Neural cell (in vitro differentiated cells): ENCODE measurements around the gene HOXA5. TPM values are rescaled to one million over a fixed set of nuclear protein-coding genes. Genes with fewer than 3 reads are reported as not detected.
A peak's percentile ranks its signal among the peaks of the same experiment; 100 is the strongest.

Experiments used
- H2AFZ ChIP-seq: fragments of 200-600, 300-800 bp; sonication (generic), shearing (Covaris generic); 2 replicates; pipeline ENCODE4 v1.6.0; 2014; ENCODE audit warnings: low read depth, mild to moderate bottlenecking, antibody characterized with exemption, low read length, moderate library complexity
- H3F3A ChIP-seq: fragments of 200-600 bp; shearing (Covaris generic); 2 replicates; pipeline ENCODE4 v1.6.1; 2016; ENCODE audit warnings: mild to moderate bottlenecking, moderate library complexity, mixed read lengths, antibody characterized with exemption, low read length; ENCODE audit not compliant: insufficient read depth, poor library complexity, severe bottlenecking
- H3K27ac ChIP-seq: fragments of 200-600, 300-800 bp; sonication (generic), shearing (Covaris generic); 2 replicates; pipeline ENCODE4 v1.5.1; 2014; ENCODE audit warnings: mild to moderate bottlenecking, low read length, moderate library complexity
- H3K27me3 ChIP-seq: fragments of 300-800, 200-600 bp; sonication (generic), shearing (Covaris generic); 2 replicates; pipeline ENCODE4 v1.6.0; 2014; ENCODE audit warnings: mild to moderate bottlenecking, low read depth, low read length, moderate library complexity; ENCODE audit not compliant: insufficient read depth
- H3K36me3 ChIP-seq: fragments of 300-800, 200-600 bp; sonication (generic), shearing (Covaris generic); 2 replicates; pipeline ENCODE4 v1.5.1; 2014; ENCODE audit warnings: mild to moderate bottlenecking, antibody characterized with exemption, low read length, moderate library complexity; ENCODE audit not compliant: insufficient read depth
- H3K4me2 ChIP-seq: fragments of 300-800, 200-600 bp; sonication (generic), shearing (Covaris generic); 2 replicates; pipeline ENCODE4 v1.6.0; 2014; ENCODE audit warnings: mild to moderate bottlenecking, low read length
- H3K4me3 ChIP-seq: fragments of 300-800, 200-600 bp; sonication (generic), shearing (Covaris generic); 2 replicates; pipeline ENCODE4 v1.5.1; 2014; ENCODE audit warnings: mild to moderate bottlenecking, low read length, moderate library complexity
- H3K79me2 ChIP-seq: fragments of 200-600 bp; shearing (Covaris generic); replicated peaks from 2 replicates; pipeline ENCODE4 v1.6.0; 2014; ENCODE audit warnings: mild to moderate bottlenecking, low read length, moderate library complexity; ENCODE audit not compliant: insufficient read depth
- H3K9ac ChIP-seq: fragments of 300-800, 200-600 bp; sonication (generic), shearing (Covaris generic); 2 replicates; pipeline ENCODE4 v1.6.1; 2016; ENCODE audit warnings: mild to moderate bottlenecking, low read length, mixed read lengths
- H3K9me2 ChIP-seq: fragments of 200-600 bp; shearing (Covaris generic); 2 replicates; pipeline ENCODE4 v1.6.1; 2016; ENCODE audit warnings: mild to moderate bottlenecking, low read length, mixed read lengths; ENCODE audit not compliant: insufficient read depth
- H3K9me3 ChIP-seq: fragments of 200-600, 300-800 bp; sonication (generic), shearing (Covaris generic); 2 replicates; pipeline ENCODE4 v1.6.1; 2016; ENCODE audit warnings: mild to moderate bottlenecking, mixed run types, low read length, moderate library complexity, mixed read lengths
- H4K20me1 ChIP-seq: fragments of 200-600 bp; shearing (Covaris generic); 2 replicates; pipeline ENCODE4 v1.6.1; 2016; ENCODE audit warnings: mild to moderate bottlenecking, mixed run types; ENCODE audit not compliant: insufficient read depth
- CTCF ChIP-seq: fragments of 450-650 bp; IDR thresholded peaks from 2 replicates; pipeline ENCODE4 v1.5.1; 2014; ENCODE audit warnings: antibody characterized with exemption, mild to moderate bottlenecking, moderate library complexity; ENCODE audit not compliant: poor library complexity, severe bottlenecking
- EP300 ChIP-seq: fragments of 450-650 bp; conservative IDR thresholded peaks from 2 replicates; pipeline ENCODE4 v1.6.1; 2014; ENCODE audit warnings: antibody characterized with exemption, mild to moderate bottlenecking, moderate library complexity; ENCODE audit not compliant: poor library complexity, severe bottlenecking
- EZH2 ChIP-seq: fragments of 200-600, 300-800 bp; shearing (Covaris generic), sonication (generic); IDR thresholded peaks from 2 replicates; pipeline ENCODE4 v1.6.1; 2014; ENCODE audit warnings: antibody characterized with exemption, low read length, borderline replicate concordance, mild to moderate bottlenecking; ENCODE audit not compliant: insufficient read depth, poor library complexity, severe bottlenecking
- MXI1 ChIP-seq: fragments of 450-650 bp; conservative IDR thresholded peaks from 2 replicates; pipeline ENCODE4 v1.6.1; 2014; ENCODE audit warnings: antibody characterized with exemption, mild to moderate bottlenecking; ENCODE audit not compliant: poor library complexity, severe bottlenecking
- POLR2AphosphoS5 ChIP-seq: IDR thresholded peaks from 2 replicates; pipeline ENCODE4 v1.6.1; 2012
- RAD21 ChIP-seq: fragments of 450-650 bp; conservative IDR thresholded peaks from 2 replicates; pipeline ENCODE4 v1.6.1; 2014; ENCODE audit warnings: antibody characterized with exemption, mild to moderate bottlenecking, moderate library complexity
- REST ChIP-seq: IDR thresholded peaks from 2 replicates; pipeline ENCODE4 v1.6.1; 2012; ENCODE audit warnings: borderline replicate concordance
- SMC3 ChIP-seq: fragments of 450-650 bp; conservative IDR thresholded peaks from 2 replicates; pipeline ENCODE4 v1.6.1; 2014; ENCODE audit warnings: antibody characterized with exemption, mild to moderate bottlenecking, moderate library complexity; ENCODE audit not compliant: poor library complexity
- TAF1 ChIP-seq: IDR thresholded peaks from 2 replicates; pipeline ENCODE4 v1.6.1; 2012; ENCODE audit warnings: low read depth
- polyA plus RNA-seq: library from polyadenylated mRNA; depleted of rRNA; stranded (reverse); fragments of >200 nt; gene quantifications from 2 replicates; pipeline ENCODE4 v1.2.3, GENCODE V29; 2014

The HOXA5 gene
- polyA plus RNA-seq, 1 donor from 2014 or later, result not detected

DNA sequence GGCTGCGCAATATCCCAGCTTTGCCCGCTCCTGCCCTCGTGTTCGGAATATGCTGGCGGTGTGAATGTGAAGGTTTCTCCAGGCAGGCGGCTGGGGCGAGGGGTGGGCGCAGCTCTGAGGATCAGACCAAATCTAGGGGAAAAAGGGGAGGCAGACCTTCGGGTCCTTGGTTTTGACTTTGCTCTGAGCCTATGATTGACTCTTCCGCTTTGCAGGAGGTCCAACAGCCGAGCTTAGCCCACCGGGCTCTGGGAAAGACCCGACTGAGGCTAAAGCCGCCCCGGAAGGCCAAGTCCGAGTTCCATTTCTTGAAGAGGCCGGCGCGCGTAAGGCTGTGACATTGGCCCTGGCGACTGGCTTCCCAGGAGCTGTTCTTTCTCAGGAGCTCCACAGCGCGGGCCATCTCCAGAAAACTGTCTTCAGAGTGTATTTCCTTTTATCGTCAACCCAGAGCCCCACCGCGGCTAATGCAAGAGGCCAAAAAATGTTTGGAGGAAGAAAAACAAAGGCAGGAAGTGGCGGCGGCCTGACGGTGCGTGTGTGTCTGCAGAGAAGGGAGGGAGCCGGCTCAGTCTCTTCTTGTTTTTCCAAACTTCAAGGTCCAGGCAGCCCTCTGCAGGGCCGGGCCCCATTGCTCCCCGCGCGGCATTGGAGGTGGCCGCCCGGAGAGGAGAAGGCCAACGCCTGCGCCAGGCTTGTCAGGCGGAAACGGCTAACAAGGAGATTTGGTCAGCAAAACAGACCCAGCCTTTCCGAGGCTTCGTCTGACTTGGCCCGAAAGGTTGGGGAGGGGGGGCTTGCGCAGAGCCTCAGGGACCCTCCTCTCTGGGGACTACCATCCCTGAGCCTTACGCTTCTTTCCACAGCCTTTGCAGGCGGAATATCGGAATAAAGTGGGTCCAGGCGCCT lies 45.2 kb upstream of the HOXA5 start:
- Histone ChIP-seq H3F3A (no peaks in the 10 kb centered on the region), H2AFZ (no peak overlapping the region), H3K4me3 (no peak overlapping the region), H3K4me2 (no peak overlapping the region), H3K36me3 (no peaks in the 10 kb centered on the region), H3K9me2 (no peaks in the 10 kb centered on the region), H3K9ac (no peak overlapping the region), H4K20me1 (no peaks in the 10 kb centered on the region), H3K9me3 (peaks cover 6% of the 10 kb centered on the region), H3K79me2 (no peaks in the 10 kb centered on the region), H3K27me3 (peaks cover 100% of the 10 kb centered on the region), H3K27ac (no peak overlapping the region)
- TF ChIP-seq MXI1 (no peak), RAD21 (no peak), EP300 (no peak), EZH2 (no peak), SMC3 (no peak), REST (no peak), CTCF (no peak), TAF1 (no peak)

DNA sequence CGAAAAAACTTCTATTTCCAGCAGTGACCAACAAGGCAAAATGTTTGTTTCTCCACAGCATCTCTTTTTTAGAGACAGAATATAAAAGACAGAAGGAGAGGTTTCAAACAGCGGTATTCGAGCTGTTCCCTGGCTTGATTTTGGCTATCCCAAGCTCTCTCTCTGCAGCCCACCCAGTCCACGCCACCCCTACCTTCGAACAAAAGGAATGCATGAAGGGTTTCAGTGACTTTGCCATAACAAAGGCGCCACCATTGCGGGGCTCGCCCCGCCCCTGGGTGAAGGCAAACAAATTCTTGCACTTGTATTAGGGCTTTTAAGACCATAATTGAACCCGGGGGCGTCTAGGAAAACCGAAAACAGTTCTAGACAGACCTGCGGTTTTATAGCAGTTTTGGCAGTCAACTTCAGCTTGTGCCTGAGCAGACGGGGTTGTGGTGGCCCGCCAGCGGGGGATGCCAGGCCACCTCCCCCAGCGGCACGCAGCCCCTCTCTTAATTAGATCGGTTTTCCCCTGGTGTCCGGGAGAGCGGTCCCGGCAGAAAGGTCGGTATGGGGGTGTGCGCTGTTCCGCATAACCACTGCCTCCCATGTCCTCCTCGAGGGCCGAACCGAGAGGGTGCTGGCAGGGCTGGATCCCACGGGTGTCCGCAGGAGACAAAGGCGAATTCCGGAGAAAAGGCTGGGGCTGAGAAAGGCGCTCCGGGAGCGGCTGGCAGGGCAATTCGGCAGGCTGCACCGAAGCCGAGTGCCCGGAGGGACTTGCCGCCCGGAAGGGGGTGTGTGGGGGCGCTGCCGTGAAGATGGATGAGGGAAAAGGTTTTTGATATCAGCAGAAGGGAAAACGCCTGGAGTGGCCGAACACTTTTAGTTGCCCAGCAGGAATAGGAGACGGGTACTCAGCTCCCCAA lies 44.2 kb upstream of the HOXA5 start:
- Histone ChIP-seq H3K79me2 (no peaks in the 10 kb centered on the region), H4K20me1 (no peaks in the 10 kb centered on the region)

More for the DNA sequence above, 44.2 kb upstream of the HOXA5 start:
- no peak overlapping the region for H2AFZ ChIP-seq
- H3K4me3 ChIP-seq, result no peak overlapping the region
- no peaks in the 10 kb centered on the region for H3F3A ChIP-seq
- H3K27me3 ChIP-seq, result peaks cover 100% of the 10 kb centered on the region
- TF ChIP-seq EZH2 (peak; percentile 61), REST (no peak), TAF1 (no peak), POLR2AphosphoS5 (no peak)
- H3K36me3 ChIP-seq, result no peaks in the 10 kb centered on the region
- no peak overlapping the region for H3K9ac ChIP-seq
- no peaks in the 10 kb centered on the region for H3K9me2 ChIP-seq
- H3K4me2 ChIP-seq, result no peak overlapping the region
- peaks cover 6% of the 10 kb centered on the region for H3K9me3 ChIP-seq
- no peak overlapping the region for H3K27ac ChIP-seq
